HEK293T (cell line): ENCODE results near the gene PIR.

Experiments
- CTCF ChIA-PET: fragments of 350-600 bp; formaldehyde crosslinking; extraction: SDS; loops from one replicate; lab custom pipeline; 2021; ENCODE audit warnings: antibody characterized with exemption, inconsistent platforms; lab: Yijun Ruan, JAX
- POLR2A ChIA-PET: fragments of 350-600 bp; formaldehyde crosslinking; extraction: SDS; loops from one replicate; lab custom pipeline; 2020; ENCODE audit warnings: antibody characterized with exemption, inconsistent platforms; lab: Yijun Ruan, JAX
- DNase-seq: peaks from one replicate; pipeline ENCODE4 v3.0.0; 2012; ENCODE audit warnings: mixed read lengths; ENCODE audit errors: extremely low spot score
- ARNT ChIP-seq: fragments of 450-650 bp; IDR thresholded peaks from 2 replicates; pipeline ENCODE4 v1.6.1; 2017; ENCODE audit warnings: mild to moderate bottlenecking
- BHLHE40 ChIP-seq: fragments of 450-650 bp; IDR thresholded peaks from 2 replicates; pipeline ENCODE4 v1.6.1; 2016; ENCODE audit warnings: mild to moderate bottlenecking, moderate library complexity, borderline replicate concordance
- CTBP1 ChIP-seq: fragments of 450-650 bp; IDR thresholded peaks from 2 replicates; pipeline ENCODE4 v1.6.1; 2016; ENCODE audit warnings: borderline replicate concordance
- ELF4 ChIP-seq: fragments of 450-650 bp; IDR thresholded peaks from 2 replicates; pipeline ENCODE4 v1.6.1; 2017; ENCODE audit warnings: antibody characterized with exemption
- FOXA1 ChIP-seq: fragments of 450-650 bp; IDR thresholded peaks from 2 replicates; pipeline ENCODE4 v1.6.1; 2016; ENCODE audit warnings: mild to moderate bottlenecking
- FOXK2 ChIP-seq: fragments of 450-650 bp; IDR thresholded peaks from 2 replicates; pipeline ENCODE4 v1.6.1; 2016; ENCODE audit warnings: mild to moderate bottlenecking
- FOXM1 ChIP-seq: fragments of 450-650 bp; IDR thresholded peaks from 2 replicates; pipeline ENCODE4 v1.6.1; 2017; ENCODE audit warnings: mild to moderate bottlenecking, borderline replicate concordance
- HDGF ChIP-seq: fragments of 450-650 bp; IDR thresholded peaks from 2 replicates; pipeline ENCODE4 v1.6.1; 2017; ENCODE audit warnings: antibody characterized with exemption, borderline replicate concordance
- L3MBTL2 ChIP-seq: fragments of 450-650 bp; conservative IDR thresholded peaks from 2 replicates; pipeline ENCODE4 v1.6.1; 2016; ENCODE audit warnings: mild to moderate bottlenecking
- LEF1 ChIP-seq: fragments of 450-650 bp; IDR thresholded peaks from 2 replicates; pipeline ENCODE4 v1.6.1; 2017; ENCODE audit warnings: mild to moderate bottlenecking, borderline replicate concordance
- NFRKB ChIP-seq: fragments of 450-650 bp; IDR thresholded peaks from 2 replicates; pipeline ENCODE4 v1.6.1; 2016; ENCODE audit warnings: mild to moderate bottlenecking, moderate library complexity
- SP1 ChIP-seq: fragments of 450-650 bp; IDR thresholded peaks from 2 replicates; pipeline ENCODE4 v1.6.1; 2017
- SUZ12 ChIP-seq: fragments of 450-650 bp; IDR thresholded peaks from 2 replicates; pipeline ENCODE4 v1.6.1; 2016; ENCODE audit warnings: mild to moderate bottlenecking
- TARDBP ChIP-seq: fragments of 450-650 bp; IDR thresholded peaks from 2 replicates; pipeline ENCODE4 v1.6.1; 2016
- ZNF384 ChIP-seq: fragments of 450-650 bp; IDR thresholded peaks from 2 replicates; pipeline ENCODE4 v1.6.1; 2016
- TF ChIP-seq, protein P1 (sequence below): fragments of 450-650 bp; IDR thresholded peaks from 2 replicates; pipeline ENCODE4 v1.6.1; 2016

Gene PIR

DNA sequence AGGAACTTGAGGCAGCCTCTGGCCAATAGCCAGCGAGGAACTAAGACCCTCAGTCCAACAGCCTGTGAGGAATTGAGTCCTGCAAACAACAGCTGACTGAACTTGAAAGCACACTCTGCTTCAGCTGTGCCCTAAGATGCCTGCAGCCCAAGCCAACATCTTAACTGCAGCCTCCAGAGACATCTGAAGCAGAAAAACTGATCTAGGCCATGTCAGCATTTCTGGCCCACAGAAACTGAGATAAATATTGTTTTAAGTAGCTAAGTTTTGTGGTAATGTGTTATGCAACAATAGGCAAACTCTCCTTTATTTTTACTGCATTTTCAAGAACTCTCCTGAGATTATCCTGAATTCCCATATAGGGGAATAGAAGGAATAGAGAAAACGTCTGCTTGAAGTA, 133.4 kb downstream of the PIR start:
- no peak for TF ChIP-seq FOXK2
- no peak for TF ChIP-seq CTBP1
- no peak for TF ChIP-seq ARNT
- TF ChIP-seq FOXA1 = no peak
- TF ChIP-seq SUZ12 = no peak
- POLR2A ChIA-PET = no interaction called here
- DNase-seq = no peak
- CTCF ChIA-PET = interaction anchor here (0.5 kb wide), 1 partner anchor 399 kb away, joined by 4 read pairs; no protein-coding TSS in a partner anchor

DNA sequence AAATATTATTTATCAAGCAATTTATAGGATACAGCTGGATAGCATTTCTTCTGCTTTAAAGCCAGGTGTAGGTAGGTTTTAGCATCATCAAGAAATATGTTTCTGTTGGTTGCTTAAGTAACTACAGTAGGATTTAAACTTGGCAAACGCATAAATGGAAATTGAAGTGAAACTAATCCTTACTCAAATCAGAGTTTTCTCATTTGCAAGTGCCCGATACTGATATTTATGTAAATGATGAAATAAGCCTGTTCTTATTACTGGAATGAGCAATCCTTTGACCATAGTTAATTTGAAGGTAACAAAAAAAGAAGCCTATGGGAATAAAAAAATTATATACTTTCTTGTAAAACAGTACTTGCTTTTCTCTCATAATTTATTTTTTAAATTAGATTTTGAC, 134.6 kb downstream of the PIR start:
- ChIA-PET POLR2A (no interaction called here), CTCF (no interaction called here)
- no peak for DNase-seq
- TF ChIP-seq CTBP1 = no peak
- no peak for TF ChIP-seq L3MBTL2
- no peak for TF ChIP-seq HDGF
- TF ChIP-seq ELF4 = no peak
- TF ChIP-seq ZNF384 = no peak
- TF ChIP-seq TARDBP = no peak
- no peak for TF ChIP-seq SP1
- no peak for TF ChIP-seq FOXK2
- TF ChIP-seq SUZ12 = no peak
- TF ChIP-seq LEF1 = no peak

- POLR2A ChIA-PET = no interaction called here
- CTCF ChIA-PET = no interaction called here
- TF ChIP-seq TARDBP = no peak
- TF ChIP-seq ELF4 = no peak
- no peak for TF ChIP-seq ARNT
- no peak for TF ChIP-seq HDGF
- no peak for TF ChIP-seq FOXM1
- no peak for TF ChIP-seq FOXK2
- TF ChIP-seq CTBP1 = no peak
- no peak for TF ChIP-seq LEF1
- no peak for TF ChIP-seq BHLHE40
- no peak for TF ChIP-seq ZNF384
- no peak for TF ChIP-seq SUZ12
- TF ChIP-seq FOXA1 = no peak
- TF ChIP-seq, protein P1, sequence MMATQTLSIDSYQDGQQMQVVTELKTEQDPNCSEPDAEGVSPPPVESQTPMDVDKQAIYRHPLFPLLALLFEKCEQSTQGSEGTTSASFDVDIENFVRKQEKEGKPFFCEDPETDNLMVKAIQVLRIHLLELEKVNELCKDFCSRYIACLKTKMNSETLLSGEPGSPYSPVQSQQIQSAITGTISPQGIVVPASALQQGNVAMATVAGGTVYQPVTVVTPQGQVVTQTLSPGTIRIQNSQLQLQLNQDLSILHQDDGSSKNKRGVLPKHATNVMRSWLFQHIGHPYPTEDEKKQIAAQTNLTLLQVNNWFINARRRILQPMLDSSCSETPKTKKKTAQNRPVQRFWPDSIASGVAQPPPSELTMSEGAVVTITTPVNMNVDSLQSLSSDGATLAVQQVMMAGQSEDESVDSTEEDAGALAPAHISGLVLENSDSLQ = no peak
- TF ChIP-seq L3MBTL2 = no peak
- TF ChIP-seq NFRKB = no peak
- no peak for TF ChIP-seq SP1
- DNase-seq = no peak
Observed at GRCh38 chrX:15356444-15356843, 136.7 kb downstream of the PIR start.

GRCh38 chrX:15350329-15350996, 142.7 kb downstream of the PIR start:
- POLR2A ChIA-PET = no interaction called here
- TF ChIP-seq L3MBTL2 = no peak
- TF ChIP-seq CTBP1 = no peak
- no peak for TF ChIP-seq FOXA1
- no peak for TF ChIP-seq ELF4
- CTCF ChIA-PET = interaction anchor here (0.6 to 3.0 kb wide), 5 partner anchors 48 to 162 kb away, joined by 3 to 19 read pairs (median 4); no protein-coding TSS in a partner anchor
- no peak for DNase-seq

DNA sequence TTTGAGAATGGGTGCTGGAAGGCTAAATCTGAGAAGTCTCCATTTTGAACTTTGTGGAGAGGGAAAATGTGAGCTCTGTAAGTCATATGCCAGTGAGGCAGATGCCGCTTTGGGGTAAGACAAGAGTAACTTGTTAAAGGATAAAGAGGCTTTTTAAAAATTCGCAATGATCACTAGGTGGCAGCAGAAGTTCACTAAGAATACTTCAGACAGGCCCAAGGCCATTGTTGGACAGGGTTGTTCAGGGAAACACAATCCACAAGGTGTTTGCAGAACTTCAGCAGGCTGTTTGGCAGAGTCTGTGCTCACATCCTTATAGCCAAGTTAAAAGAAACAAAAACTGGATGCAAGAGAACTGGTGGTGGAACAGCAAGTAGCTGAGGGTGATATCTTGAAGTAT, 144.1 kb downstream of the PIR start:
- DNase-seq = peak; percentile 54
- CTCF ChIA-PET = interaction anchor here (0.6 to 3.0 kb wide), 6 partner anchors 12 to 120 kb away, joined by 3 to 19 read pairs (median 4); no protein-coding TSS in a partner anchor
- TF ChIP-seq L3MBTL2 (no peak), SP1 (no peak)
- POLR2A ChIA-PET = no interaction called here

DNA sequence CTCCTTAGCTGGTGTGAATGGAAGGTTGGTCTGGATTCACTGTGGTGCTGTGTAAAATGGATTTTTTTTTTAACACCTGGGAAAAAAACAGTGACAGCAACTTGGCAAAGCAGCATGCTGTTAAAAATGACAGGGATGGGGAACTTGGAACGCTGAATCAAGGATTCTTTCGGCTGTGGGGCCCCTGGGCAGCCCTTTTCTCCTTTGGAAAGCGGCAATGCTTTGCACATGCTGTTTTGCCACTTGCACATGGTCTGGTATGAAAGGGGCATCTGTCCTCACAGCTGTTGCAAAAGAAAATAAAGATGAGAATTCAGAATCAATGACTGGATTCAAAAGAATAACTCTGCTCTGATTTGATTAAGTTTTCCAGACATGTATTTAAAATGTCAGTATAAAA, 147.2 kb downstream of the PIR start:
- ChIA-PET CTCF (no interaction called here), POLR2A (no interaction called here)
- no peak for TF ChIP-seq ARNT
- no peak for TF ChIP-seq LEF1
- no peak for TF ChIP-seq FOXA1
- TF ChIP-seq SP1 = no peak
- TF ChIP-seq TARDBP = no peak
- TF ChIP-seq, protein P1 = no peak
- no peak for TF ChIP-seq FOXM1
- TF ChIP-seq BHLHE40 = no peak
- DNase-seq = no peak

DNA sequence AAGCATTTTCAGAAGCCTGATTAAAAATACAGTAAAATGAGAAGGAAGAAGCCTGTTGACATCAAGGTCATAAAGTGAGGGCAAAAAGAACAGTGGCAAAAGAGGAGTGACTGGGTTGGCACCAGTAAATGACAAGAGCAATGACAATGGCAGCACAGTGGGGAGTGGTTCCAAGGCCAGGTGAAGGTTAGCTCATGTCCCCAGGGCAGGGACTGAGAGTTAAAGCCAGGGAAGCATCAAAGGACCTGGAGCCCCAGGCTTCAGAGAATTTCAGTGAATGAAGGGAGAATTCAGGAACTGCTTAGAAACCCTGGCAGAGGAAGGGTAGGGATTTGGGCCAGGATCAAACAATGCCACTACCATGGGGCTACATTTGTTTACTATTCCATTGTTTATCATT, 149.0 kb downstream of the PIR start:
- DNase-seq = no peak
- CTCF ChIA-PET = no interaction called here
- POLR2A ChIA-PET = no interaction called here
- TF ChIP-seq SP1 = no peak
- TF ChIP-seq ZNF384 = no peak
- TF ChIP-seq CTBP1 = no peak
- no peak for TF ChIP-seq BHLHE40
- no peak for TF ChIP-seq ELF4
- no peak for TF ChIP-seq NFRKB
- TF ChIP-seq, protein P1 = no peak
- no peak for TF ChIP-seq TARDBP
